ENCODE results near the gene MEPE. TPM values are rescaled to one million over a fixed set of nuclear protein-coding genes. Genes with fewer than 3 reads are reported as not detected.

The MEPE gene
- total and polyA plus RNA-seq, 4 donors: 0.07 TPM; not detected in 3

GRCh38 chr4:87863486-87863885 is 30.7 kb downstream of the MEPE start:
- Histone ChIP-seq H3K4me3 (ENCODE audit: low read depth in 1 of 3, low read length in 3 of 3) (no peak overlapping the region), H3K9ac (ENCODE audit: low read depth in 1 of 2, low read length in 2 of 2) (no peak overlapping the region)
- WGBS: 97% methylated on average over 23 of the region's 23 CpGs

DNA sequence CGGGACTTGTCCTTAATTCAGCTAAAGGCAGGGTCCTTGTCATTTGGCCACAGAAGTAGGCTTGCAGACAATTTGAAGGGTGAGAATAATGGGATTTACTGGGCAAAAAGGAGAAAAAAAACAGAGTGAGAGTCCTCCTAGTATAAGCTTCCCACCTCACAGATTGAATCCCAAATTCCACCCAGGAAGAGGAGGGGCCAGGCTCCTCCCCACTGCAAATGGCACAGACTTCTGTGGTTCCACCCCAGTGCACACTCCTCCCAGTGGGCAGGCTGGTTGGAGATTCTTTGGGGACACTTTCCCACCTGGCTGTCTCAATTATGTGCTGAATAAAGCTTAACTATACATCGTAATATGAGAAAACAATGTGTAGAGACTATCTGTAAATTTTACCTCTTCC is 31.6 kb downstream of the MEPE start:
- Histone ChIP-seq H3K27me3 (ENCODE audit: control insufficient read depth in 4 of 4, insufficient read depth in 4 of 4, low read length in 3 of 4) (no peaks in the 10 kb centered on the region), H3K4me3 (ENCODE audit: low read depth in 1 of 3, low read length in 3 of 3) (no peak overlapping the region), H3K9me3 (ENCODE audit: control insufficient read depth in 4 of 4, low read length in 3 of 4) (peaks cover 0 to 3% (median 0%) of the 10 kb centered on the region in 4 donors), H3K4me1 (ENCODE audit: control insufficient read depth in 4 of 4, insufficient read depth in 4 of 4, low read length in 3 of 4) (peaks cover 2 to 14% (median 5%) of the 10 kb centered on the region in 4 donors), H3K9ac (ENCODE audit: low read depth in 1 of 2, low read length in 2 of 2) (no peak overlapping the region), H3K36me3 (ENCODE audit: control insufficient read depth in 4 of 4, insufficient read depth in 3 of 4, low read depth in 1 of 4, low read length in 3 of 4) (no peaks in the 10 kb centered on the region), H3K27ac (ENCODE audit: low read depth in 1 of 2, low read length in 2 of 2) (no peak overlapping the region)
- WGBS: 97% methylated on average over 2 of the region's 2 CpGs
- no peak for DNase-seq (ENCODE audit: low spot score)
- no peak for TF ChIP-seq JUND (IDR thresholded peaks at IDR 0.05)
- no peak for TF ChIP-seq YY1 (IDR thresholded peaks at IDR 0.05)
- TF ChIP-seq FOXA2 (IDR thresholded peaks at IDR 0.05): no peak
- no peak for TF ChIP-seq HNF4G (IDR thresholded peaks at IDR 0.05)
- TF ChIP-seq SP1 (IDR thresholded peaks at IDR 0.05): no peak
- TF ChIP-seq FOXA1 (IDR thresholded peaks at IDR 0.05): no peak
- TF ChIP-seq NR2F2 (IDR thresholded peaks at IDR 0.05): no peak
- TF ChIP-seq RXRA (IDR thresholded peaks at IDR 0.05): no peak
- no peak for TF ChIP-seq GABPA (IDR thresholded peaks at IDR 0.05 in 1 of 2, conservative IDR thresholded peaks at IDR 0.05 in 1 of 2)
- TF ChIP-seq, protein P1, sequence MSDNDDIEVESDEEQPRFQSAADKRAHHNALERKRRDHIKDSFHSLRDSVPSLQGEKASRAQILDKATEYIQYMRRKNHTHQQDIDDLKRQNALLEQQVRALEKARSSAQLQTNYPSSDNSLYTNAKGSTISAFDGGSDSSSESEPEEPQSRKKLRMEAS (IDR thresholded peaks at IDR 0.05): no peak
- peak in 1 of 2 donors; percentile 30 for TF ChIP-seq RAD21 (IDR thresholded peaks at IDR 0.05)
- no peak for TF ChIP-seq CTCF (IDR thresholded peaks at IDR 0.05; ENCODE audit: low read depth, low read length, missing input control)
- peak; percentile 39 for TF ChIP-seq TAF1 (conservative IDR thresholded peaks at IDR 0.05)
- TF ChIP-seq HNF4A (conservative IDR thresholded peaks at IDR 0.05): no peak
- TF ChIP-seq ZBTB33 (IDR thresholded peaks at IDR 0.05): no peak
- no peak for TF ChIP-seq ATF3 (IDR thresholded peaks at IDR 0.05)
- no peak for TF ChIP-seq EGR1 (IDR thresholded peaks at IDR 0.05; ENCODE audit: low read depth in 2 of 2)

More at GRCh38 chr4:87863486-87863885, 30.7 kb downstream of the MEPE start:
- TF ChIP-seq HNF4G (IDR thresholded peaks at IDR 0.05) (no peak), RAD21 (IDR thresholded peaks at IDR 0.05) (peak in 1 of 2 donors; percentile 62)
- no peaks in the 10 kb centered on the region for H3K27me3 ChIP-seq (ENCODE audit: control insufficient read depth in 4 of 4, insufficient read depth in 4 of 4, low read length in 3 of 4)
- no peak overlapping the region for H3K27ac ChIP-seq (ENCODE audit: low read depth in 1 of 2, low read length in 2 of 2)
- H3K9me3 ChIP-seq (ENCODE audit: control insufficient read depth in 4 of 4, low read length in 3 of 4): peaks cover 0 to 3% (median 0%) of the 10 kb centered on the region in 4 donors
- H3K36me3 ChIP-seq (ENCODE audit: control insufficient read depth in 4 of 4, insufficient read depth in 3 of 4, low read depth in 1 of 4, low read length in 3 of 4): no peaks in the 10 kb centered on the region
- H3K4me1 ChIP-seq (ENCODE audit: control insufficient read depth in 4 of 4, insufficient read depth in 4 of 4, low read length in 3 of 4): peaks cover under 1 to 14% (median 5%) of the 10 kb centered on the region in 4 donors
- no peak for DNase-seq (ENCODE audit: low spot score)
